WTC11 (cell line): ENCODE results near the gene PCDHA13. TPM values are rescaled to one million over a fixed set of nuclear protein-coding genes. Genes with fewer than 3 reads are reported as not detected.
A peak's percentile ranks its signal among the peaks of the same experiment; 100 is the strongest.

Source experiments
- ATAC-seq: fragments of 200-7000 bp; cut with Tn5 transposase; 2 replicates; pipeline ENCODE4 v1.10.0; 2021; ENCODE audit warnings: mild to moderate bottlenecking, moderate library complexity
- CTCF ChIA-PET: fragments of 300-600 bp; sonication (Branson Sonifier 250); formaldehyde crosslinking; loops from one replicate; lab custom pipeline; 2021; ENCODE audit warnings: antibody characterized with exemption; lab: Charles Lee
- POLR2A ChIA-PET: fragments of 350-600 bp; sonication (Branson Sonifier 250); formaldehyde crosslinking; loops from one replicate; lab custom pipeline; 2021; ENCODE audit warnings: antibody characterized with exemption; lab: Charles Lee
- DNase-seq: peaks from one replicate; pipeline ENCODE4 v3.0.0; 2021; ENCODE audit warnings: low spot score
- H3K27ac Mint-ChIP-seq: 2 replicates; pipeline ENCODE4 v1.8.0; 2021; ENCODE audit warnings: mixed read lengths
- H3K27me3 Mint-ChIP-seq: 2 replicates; pipeline ENCODE4 v1.8.0; 2021; ENCODE audit warnings: low read depth, mild to moderate bottlenecking, moderate library complexity, mixed read lengths
- H3K36me3 Mint-ChIP-seq: 2 replicates; pipeline ENCODE4 v1.8.0; 2021; ENCODE audit warnings: mixed read lengths
- H3K4me1 Mint-ChIP-seq: 2 replicates; pipeline ENCODE4 v1.8.0; 2022; ENCODE audit warnings: mixed read lengths
- H3K4me3 Mint-ChIP-seq: 2 replicates; pipeline ENCODE4 v1.8.0; 2021; ENCODE audit warnings: mild to moderate bottlenecking, moderate library complexity, mixed read lengths
- H3K9me3 Mint-ChIP-seq: 2 replicates; pipeline ENCODE4 v1.8.0; 2021; ENCODE audit warnings: mixed read lengths
- CDX4 ChIP-seq: fragments of 250-450 bp; sonication (Bioruptor Pico); IDR thresholded peaks from 2 replicates; pipeline ENCODE4 v1.9.0; 2021; ENCODE audit warnings: moderate library complexity, mild to moderate bottlenecking, inconsistent platforms, borderline replicate concordance
- CTCF ChIP-seq: fragments of 200-600 bp; IDR thresholded peaks from 2 replicates; pipeline ENCODE4 v1.8.0; 2022; ENCODE audit warnings: antibody characterized with exemption
- FOXP1 ChIP-seq: sonication (generic); formaldehyde crosslinking; IDR thresholded peaks from 2 replicates; pipeline ENCODE4 v1.8.0; 2022; ENCODE audit warnings: missing genetic modification reagents, mild to moderate bottlenecking, moderate library complexity, borderline replicate concordance
- HMGXB4 ChIP-seq: sonication (generic); formaldehyde crosslinking; IDR thresholded peaks from 2 replicates; pipeline ENCODE4 v1.8.1; 2023; ENCODE audit warnings: mild to moderate bottlenecking, moderate library complexity, missing genetic modification reagents
- KAT7 ChIP-seq: sonication (generic); formaldehyde crosslinking; IDR thresholded peaks from 2 replicates; pipeline ENCODE4 v1.8.1; 2023; ENCODE audit warnings: missing genetic modification reagents, mild to moderate bottlenecking, borderline replicate concordance
- MAX ChIP-seq: sonication (generic); formaldehyde crosslinking; IDR thresholded peaks from 2 replicates; pipeline ENCODE4 v1.8.0; 2022; ENCODE audit warnings: mild to moderate bottlenecking, missing genetic modification reagents
- PREB ChIP-seq: sonication (generic); formaldehyde crosslinking; IDR thresholded peaks from 2 replicates; pipeline ENCODE4 v1.8.1; 2022; ENCODE audit warnings: mild to moderate bottlenecking, missing genetic modification reagents, moderate library complexity, borderline replicate concordance
- USF2 ChIP-seq: sonication (generic); formaldehyde crosslinking; IDR thresholded peaks from 2 replicates; pipeline ENCODE4 v1.8.1; 2023; ENCODE audit warnings: mild to moderate bottlenecking, missing genetic modification reagents, moderate library complexity
- ZBTB43 ChIP-seq: sonication (generic); formaldehyde crosslinking; IDR thresholded peaks from 2 replicates; pipeline ENCODE4 v1.8.1; 2023; ENCODE audit warnings: mild to moderate bottlenecking, missing genetic modification reagents
- ZNF232 ChIP-seq: sonication (generic); formaldehyde crosslinking; IDR thresholded peaks from 2 replicates; pipeline ENCODE4 v1.8.0; 2022; ENCODE audit warnings: mild to moderate bottlenecking, missing genetic modification reagents
- total RNA-seq: library from RNA; stranded (reverse); gene quantifications from 3 replicates; pipeline ENCODE4 v1.2.3, GENCODE V29; 2021
- TF ChIP-seq, protein P1 (sequence below): sonication (generic); formaldehyde crosslinking; IDR thresholded peaks from 2 replicates; pipeline ENCODE4 v1.8.0; 2022; ENCODE audit warnings: mild to moderate bottlenecking, missing genetic modification reagents
- TF ChIP-seq, protein P2 (sequence below): sonication (generic); formaldehyde crosslinking; IDR thresholded peaks from 2 replicates; pipeline ENCODE4 v1.8.0; 2022; ENCODE audit warnings: mild to moderate bottlenecking, missing genetic modification reagents
- TF ChIP-seq, protein P3 (sequence below): sonication (generic); formaldehyde crosslinking; IDR thresholded peaks from 2 replicates; pipeline ENCODE4 v1.8.0; 2023; ENCODE audit warnings: mild to moderate bottlenecking, missing genetic modification reagents

PCDHA13 gene
- total RNA-seq, 1 experiment from 2014 or later = 3.8 TPM

DNA sequence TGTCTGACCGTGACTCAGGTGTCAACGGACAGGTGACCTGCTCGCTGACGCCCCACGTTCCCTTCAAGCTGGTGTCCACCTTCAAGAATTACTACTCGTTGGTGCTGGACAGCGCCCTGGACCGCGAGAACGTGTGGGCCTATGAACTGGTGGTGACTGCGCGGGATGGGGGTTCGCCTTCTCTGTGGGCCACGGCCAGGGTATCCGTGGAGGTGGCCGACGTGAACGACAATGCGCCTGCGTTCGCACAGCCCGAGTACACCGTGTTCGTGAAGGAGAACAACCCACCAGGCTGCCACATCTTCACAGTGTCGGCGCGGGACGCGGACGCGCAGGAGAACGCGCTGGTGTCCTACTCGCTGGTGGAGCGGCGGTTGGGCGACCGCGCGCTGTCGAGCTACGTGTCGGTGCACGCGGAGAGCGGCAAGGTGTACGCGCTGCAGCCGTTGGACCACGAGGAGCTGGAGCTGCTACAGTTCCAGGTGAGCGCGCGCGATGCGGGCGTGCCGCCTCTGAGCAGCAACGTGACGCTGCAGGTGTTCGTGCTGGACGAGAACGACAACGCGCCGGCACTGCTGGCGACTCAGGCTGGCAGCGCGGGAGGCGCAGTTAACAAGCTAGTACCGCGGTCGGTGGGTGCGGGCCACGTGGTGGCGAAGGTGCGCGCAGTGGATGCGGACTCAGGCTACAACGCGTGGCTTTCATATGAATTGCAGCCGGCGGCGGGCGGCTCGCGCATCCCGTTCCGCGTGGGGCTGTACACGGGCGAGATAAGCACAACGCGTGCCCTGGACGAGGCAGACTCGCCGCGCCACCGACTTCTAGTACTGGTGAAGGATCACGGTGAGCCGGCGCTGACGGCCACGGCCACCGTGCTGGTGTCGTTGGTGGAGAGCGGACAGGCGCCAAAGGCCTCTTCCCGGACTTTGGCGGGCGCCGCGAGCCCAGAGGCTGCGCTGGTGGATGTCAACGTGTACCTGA lies 11.4 kb upstream of the PCDHA13 start:
- no peak for ATAC-seq
- no peak for TF ChIP-seq ZNF232 (CRISPR knock-in tag)
- TF ChIP-seq, protein P1, sequence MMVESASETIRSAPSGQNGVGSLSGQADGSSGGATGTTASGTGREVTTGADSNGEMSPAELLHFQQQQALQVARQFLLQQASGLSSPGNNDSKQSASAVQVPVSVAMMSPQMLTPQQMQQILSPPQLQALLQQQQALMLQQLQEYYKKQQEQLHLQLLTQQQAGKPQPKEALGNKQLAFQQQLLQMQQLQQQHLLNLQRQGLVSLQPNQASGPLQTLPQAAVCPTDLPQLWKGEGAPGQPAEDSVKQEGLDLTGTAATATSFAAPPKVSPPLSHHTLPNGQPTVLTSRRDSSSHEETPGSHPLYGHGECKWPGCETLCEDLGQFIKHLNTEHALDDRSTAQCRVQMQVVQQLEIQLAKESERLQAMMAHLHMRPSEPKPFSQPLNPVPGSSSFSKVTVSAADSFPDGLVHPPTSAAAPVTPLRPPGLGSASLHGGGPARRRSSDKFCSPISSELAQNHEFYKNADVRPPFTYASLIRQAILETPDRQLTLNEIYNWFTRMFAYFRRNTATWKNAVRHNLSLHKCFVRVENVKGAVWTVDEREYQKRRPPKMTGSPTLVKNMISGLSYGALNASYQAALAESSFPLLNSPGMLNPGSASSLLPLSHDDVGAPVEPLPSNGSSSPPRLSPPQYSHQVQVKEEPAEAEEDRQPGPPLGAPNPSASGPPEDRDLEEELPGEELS = no peak
- TF ChIP-seq FOXP1 (CRISPR knock-in tag) = 0 out of 2 replicates have a peak, but pooled peaks have one; percentile 44
- peaks cover 28% of the 10 kb centered on the region for H3K36me3 Mint-ChIP-seq
- peaks cover 26% of the 10 kb centered on the region for H3K4me1 Mint-ChIP-seq
- POLR2A ChIA-PET = interaction anchor here (0.6 kb wide), 1 partner anchor 219 kb away, joined by 4 read pairs; no protein-coding TSS in a partner anchor
- no peak for DNase-seq
- H3K27me3 Mint-ChIP-seq = no peaks in the 10 kb centered on the region
- no peak overlapping the region for H3K4me3 Mint-ChIP-seq
- CTCF ChIA-PET = interaction anchor here (1.0 to 4.7 kb wide), 16 partner anchors 10 to 181 kb away, joined by 3 to 99 read pairs (median 14); partner anchors contain the start of genes HARS1, HARS2, PCDHA1 and PCDHA10
- H3K27ac Mint-ChIP-seq = no peak overlapping the region
- H3K9me3 Mint-ChIP-seq = peaks cover 4% of the 10 kb centered on the region

DNA sequence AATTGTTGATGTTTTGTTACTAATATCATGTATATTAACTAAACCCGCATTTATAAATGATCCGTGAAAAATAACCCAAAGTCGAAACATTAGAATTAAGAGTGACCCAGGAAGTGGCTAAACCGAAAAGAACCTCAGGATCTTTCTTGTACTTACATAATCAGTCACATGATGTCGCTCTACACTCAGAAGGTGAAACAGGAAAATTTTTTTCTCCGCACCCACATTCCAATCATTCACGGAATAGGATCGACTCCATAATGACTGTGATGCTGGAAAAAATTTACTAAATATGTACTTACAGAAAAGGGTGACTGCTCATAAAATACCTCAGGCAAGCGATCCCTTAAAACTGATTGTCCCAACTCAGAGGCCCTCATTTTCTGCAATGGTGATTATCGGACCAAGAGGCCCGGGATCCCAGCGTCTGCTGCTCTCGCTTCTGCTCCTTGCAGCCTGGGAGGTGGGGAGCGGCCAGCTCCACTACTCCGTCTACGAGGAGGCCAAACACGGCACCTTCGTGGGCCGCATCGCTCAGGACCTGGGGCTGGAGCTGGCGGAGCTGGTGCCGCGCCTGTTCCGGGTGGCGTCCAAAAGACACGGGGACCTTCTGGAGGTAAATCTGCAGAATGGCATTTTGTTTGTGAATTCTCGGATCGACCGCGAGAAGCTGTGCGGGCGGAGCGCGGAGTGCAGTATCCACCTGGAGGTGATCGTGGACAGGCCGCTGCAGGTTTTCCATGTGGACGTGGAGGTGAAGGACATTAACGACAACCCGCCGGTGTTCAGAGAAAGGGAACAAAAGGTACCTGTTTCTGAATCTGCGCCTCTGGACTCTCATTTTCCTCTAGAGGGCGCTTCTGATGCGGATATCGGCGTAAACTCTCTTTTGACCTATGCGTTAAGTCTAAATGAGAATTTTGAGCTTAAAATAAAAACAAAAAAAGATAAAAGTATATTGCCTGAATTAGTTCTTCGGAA lies 6.5 kb upstream of the PCDHA13 start, which contains the start of gene PCDHA12:
TSS of gene PCDHA12 (plus strand) at position 224 of the 981 bp plus-strand sequence. CDS start at position 389, 165 bp downstream.
- Mint-ChIP-seq H3K27me3 (no peaks in the 10 kb centered on the region), H3K4me3 (peak within 1 kb of the TSS; percentile 99), H3K9me3 (no peaks in the 10 kb centered on the region), H3K36me3 (peaks cover 12% of the 10 kb centered on the region), H3K4me1 (peaks cover 28% of the 10 kb centered on the region), H3K27ac (peak within 1 kb of the TSS; percentile 93)
- POLR2A ChIA-PET = interaction anchor here (1.0 to 1.4 kb wide), 2 partner anchors 51 to 165 kb away, joined by 5 to 8 read pairs; partner anchors contain the start of gene PCDHAC1
- peak; percentile 59 for ATAC-seq
- CTCF ChIA-PET = interaction anchor here (0.6 to 2.6 kb wide), 34 partner anchors 11 to 225 kb away, joined by 3 to 51 read pairs (median 4); partner anchors contain the start of genes PCDHA1, PCDHA10, PCDHA2 and PCDHA4
- no peak for DNase-seq
- TF ChIP-seq, protein P2, sequence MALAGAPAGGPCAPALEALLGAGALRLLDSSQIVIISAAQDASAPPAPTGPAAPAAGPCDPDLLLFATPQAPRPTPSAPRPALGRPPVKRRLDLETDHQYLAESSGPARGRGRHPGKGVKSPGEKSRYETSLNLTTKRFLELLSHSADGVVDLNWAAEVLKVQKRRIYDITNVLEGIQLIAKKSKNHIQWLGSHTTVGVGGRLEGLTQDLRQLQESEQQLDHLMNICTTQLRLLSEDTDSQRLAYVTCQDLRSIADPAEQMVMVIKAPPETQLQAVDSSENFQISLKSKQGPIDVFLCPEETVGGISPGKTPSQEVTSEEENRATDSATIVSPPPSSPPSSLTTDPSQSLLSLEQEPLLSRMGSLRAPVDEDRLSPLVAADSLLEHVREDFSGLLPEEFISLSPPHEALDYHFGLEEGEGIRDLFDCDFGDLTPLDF (CRISPR knock-in tag) = no peak
- TF ChIP-seq ZBTB43 (no peak), USF2 (CRISPR knock-in tag) (peak; percentile 66), CDX4 (no peak), CTCF (peak; percentile 42; the same call in 1 of the 2 replicates), PREB (CRISPR knock-in tag) (no peak), KAT7 (CRISPR knock-in tag) (0 out of 2 replicates have a peak, but pooled peaks have one; percentile 32), HMGXB4 (CRISPR knock-in tag) (peak; percentile 95), MAX (CRISPR knock-in tag) (0 out of 2 replicates have a peak, but pooled peaks have one; percentile 8)
- TF ChIP-seq, protein P3, sequence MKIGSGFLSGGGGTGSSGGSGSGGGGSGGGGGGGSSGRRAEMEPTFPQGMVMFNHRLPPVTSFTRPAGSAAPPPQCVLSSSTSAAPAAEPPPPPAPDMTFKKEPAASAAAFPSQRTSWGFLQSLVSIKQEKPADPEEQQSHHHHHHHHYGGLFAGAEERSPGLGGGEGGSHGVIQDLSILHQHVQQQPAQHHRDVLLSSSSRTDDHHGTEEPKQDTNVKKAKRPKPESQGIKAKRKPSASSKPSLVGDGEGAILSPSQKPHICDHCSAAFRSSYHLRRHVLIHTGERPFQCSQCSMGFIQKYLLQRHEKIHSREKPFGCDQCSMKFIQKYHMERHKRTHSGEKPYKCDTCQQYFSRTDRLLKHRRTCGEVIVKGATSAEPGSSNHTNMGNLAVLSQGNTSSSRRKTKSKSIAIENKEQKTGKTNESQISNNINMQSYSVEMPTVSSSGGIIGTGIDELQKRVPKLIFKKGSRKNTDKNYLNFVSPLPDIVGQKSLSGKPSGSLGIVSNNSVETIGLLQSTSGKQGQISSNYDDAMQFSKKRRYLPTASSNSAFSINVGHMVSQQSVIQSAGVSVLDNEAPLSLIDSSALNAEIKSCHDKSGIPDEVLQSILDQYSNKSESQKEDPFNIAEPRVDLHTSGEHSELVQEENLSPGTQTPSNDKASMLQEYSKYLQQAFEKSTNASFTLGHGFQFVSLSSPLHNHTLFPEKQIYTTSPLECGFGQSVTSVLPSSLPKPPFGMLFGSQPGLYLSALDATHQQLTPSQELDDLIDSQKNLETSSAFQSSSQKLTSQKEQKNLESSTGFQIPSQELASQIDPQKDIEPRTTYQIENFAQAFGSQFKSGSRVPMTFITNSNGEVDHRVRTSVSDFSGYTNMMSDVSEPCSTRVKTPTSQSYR = no peak
